GM12875 (cell line): ENCODE measurements around the gene SMIM21.

Experiments used
- H3K4me3 ChIP-seq: one replicate; pipeline ENCODE4 v1.5.1; 2011; ENCODE audit warnings: low read depth, low read length, control low read depth
- CTCF ChIP-seq: IDR thresholded peaks from 2 replicates; pipeline ENCODE4 v1.5.1; 2011; ENCODE audit warnings: low read depth, mild to moderate bottlenecking, control low read depth, inconsistent platforms, low read length, moderate library complexity, borderline replicate concordance; ENCODE audit not compliant: insufficient read depth

SMIM21 gene

GRCh38 chr18:75427603-75428002 is at the start of gene SMIM21:
Gene SMIM21, minus strand, starts transcription at chr18:75427703. Its CDS starts 140 bp downstream, at chr18:75427563.
- TF ChIP-seq CTCF, result no peak
- H3K4me3 ChIP-seq, result no peak within 1 kb of the TSS

GRCh38 chr18:75475228-75475627 is 47.7 kb upstream of the SMIM21 start:
- no peak for TF ChIP-seq CTCF
- H3K4me3 ChIP-seq, result no peak overlapping the region

- H3K4me3 ChIP-seq, result no peak overlapping the region
- TF ChIP-seq CTCF, result no peak
Measured at GRCh38 chr18:75474332-75474731, 46.8 kb upstream of the SMIM21 start.

DNA sequence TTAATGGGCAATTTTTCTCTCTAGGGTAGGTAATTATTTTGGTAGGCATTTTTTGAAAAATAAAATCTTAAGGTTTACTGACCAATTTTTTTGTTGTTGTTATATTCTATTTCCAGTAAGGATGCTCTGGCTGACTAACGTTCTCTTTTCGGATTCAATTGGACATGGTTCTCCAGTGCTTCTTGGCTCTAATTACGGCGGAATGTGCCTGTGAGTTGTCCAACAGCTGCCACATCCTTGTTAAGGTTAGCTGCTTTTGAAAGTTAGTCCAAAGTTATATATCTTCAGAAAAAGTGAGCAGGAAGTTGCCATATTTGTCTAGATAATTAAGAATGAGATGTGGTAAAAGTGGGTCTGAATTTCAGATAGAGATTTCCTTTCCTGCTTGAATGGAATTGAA is 45.8 kb upstream of the SMIM21 start:
- no peak for TF ChIP-seq CTCF
- H3K4me3 ChIP-seq, result no peak overlapping the region

GRCh38 chr18:75472906-75473305 is 45.4 kb upstream of the SMIM21 start:
- no peak for TF ChIP-seq CTCF

DNA sequence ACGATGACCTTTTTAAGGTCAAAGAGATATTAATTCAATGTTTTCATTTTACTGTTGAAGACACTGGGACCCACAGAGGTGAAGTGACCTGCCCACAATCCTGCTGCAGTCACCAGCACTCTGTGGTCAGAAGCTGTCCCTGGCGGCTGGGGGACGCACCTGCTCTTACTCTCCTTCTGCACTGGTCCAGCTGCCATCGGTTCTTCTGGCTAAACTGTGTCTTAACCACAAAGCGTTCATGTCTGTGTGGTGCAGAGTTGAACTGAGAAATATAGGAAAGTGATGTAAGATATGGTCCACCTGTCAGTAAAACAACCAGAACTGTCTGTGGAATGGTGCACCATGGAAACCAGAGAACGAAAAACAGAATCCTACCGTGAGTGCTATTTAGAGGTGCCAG is 44.9 kb upstream of the SMIM21 start:
- H3K4me3 ChIP-seq, result no peak overlapping the region
- TF ChIP-seq CTCF, result no peak

More at GRCh38 chr18:75472906-75473305, 45.4 kb upstream of the SMIM21 start:
- no peak overlapping the region for H3K4me3 ChIP-seq

DNA sequence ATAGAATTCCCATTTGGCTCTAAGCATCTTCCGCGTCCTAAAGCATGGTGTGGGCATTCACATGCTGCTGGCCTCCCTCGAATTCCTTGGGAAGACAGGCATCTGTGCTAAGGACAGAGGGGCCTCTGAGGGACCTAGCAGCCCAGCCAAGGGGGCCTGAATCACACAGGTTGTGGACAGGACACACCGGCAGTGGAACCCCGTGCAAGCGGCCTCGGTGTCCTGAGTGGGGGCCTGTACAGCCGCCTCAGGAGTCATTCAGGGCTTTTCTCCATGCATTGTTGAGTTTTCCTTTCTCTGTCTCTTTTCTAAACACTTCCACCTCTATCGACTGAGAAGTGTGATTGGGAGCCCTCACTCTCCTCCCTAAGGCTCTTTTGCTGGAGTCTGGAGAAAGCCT is 44.3 kb upstream of the SMIM21 start:
- no peak overlapping the region for H3K4me3 ChIP-seq
- no peak for TF ChIP-seq CTCF
